GM18511 (cell line): ENCODE results near the gene TMED10.
"Not testable (repeated sequence)": the region's sequence is repeated elsewhere in the genome, so short reads cannot be mapped to it uniquely, and the experiment has no call there.

ENCODE experiments used
- ATAC-seq: cut with Tn5 transposase; IDR thresholded peaks from one replicate; pipeline ENCODE4 v1.9.1; 2021; ENCODE audit warnings: mild to moderate bottlenecking, moderate library complexity; ENCODE audit not compliant: unreplicated experiment

TMED10 gene

GRCh38 chr14:75196064-75196463, 19.7 kb upstream of the TMED10 start:
- no peak for ATAC-seq

GRCh38 chr14:75191100-75191499, 14.7 kb upstream of the TMED10 start:
- ATAC-seq, result no peak

GRCh38 chr14:75190023-75190422, 13.6 kb upstream of the TMED10 start:
- ATAC-seq, result no peak

GRCh38 chr14:75188520-75189268, 12.3 kb upstream of the TMED10 start:
- no peak for ATAC-seq

GRCh38 chr14:75188086-75188485, 11.7 kb upstream of the TMED10 start:
- no peak for ATAC-seq

GRCh38 chr14:75186953-75187352, 10.5 kb upstream of the TMED10 start:
- ATAC-seq, result no peak

GRCh38 chr14:75185251-75186040, 9.0 kb upstream of the TMED10 start:
- no peak for ATAC-seq

- no peak for ATAC-seq
Observed at GRCh38 chr14:75184492-75184891, 8.1 kb upstream of the TMED10 start.

GRCh38 chr14:75184039-75184438, 7.6 kb upstream of the TMED10 start:
- no peak for ATAC-seq

- no peak for ATAC-seq
Observed at GRCh38 chr14:75183225-75183624, 6.8 kb upstream of the TMED10 start.

GRCh38 chr14:75182821-75183220, 6.4 kb upstream of the TMED10 start:
- no peak for ATAC-seq

GRCh38 chr14:75182163-75182562, 5.8 kb upstream of the TMED10 start:
- ATAC-seq, result not testable (repeated sequence)

- no peak for ATAC-seq
Observed at GRCh38 chr14:75181293-75182062, 5.1 kb upstream of the TMED10 start.

GRCh38 chr14:75175677-75176141, 703 bp downstream of the TMED10 start:
- ATAC-seq, result no peak

GRCh38 chr14:75174066-75174465, 2.3 kb downstream of the TMED10 start:
- ATAC-seq, result no peak

GRCh38 chr14:75170772-75171171, 5.6 kb downstream of the TMED10 start:
- ATAC-seq, result no peak

GRCh38 chr14:75168586-75169335, 7.7 kb downstream of the TMED10 start:
- no peak for ATAC-seq

- no peak for ATAC-seq
Observed at GRCh38 chr14:75167325-75167724, 9.1 kb downstream of the TMED10 start.

- no peak for ATAC-seq
Observed at GRCh38 chr14:75165586-75166391, 10.6 kb downstream of the TMED10 start.

GRCh38 chr14:75164809-75165208, 11.6 kb downstream of the TMED10 start:
- ATAC-seq, result no peak
